ENCODE results near the gene CRHR1.

Gene CRHR1

GRCh38 chr17:45851022-45851421 lies 66.9 kb downstream of the CRHR1 start:
- no peak for TF ChIP-seq CTCF (IDR thresholded peaks at IDR 0.05; ENCODE audit: low read depth, low read length)
- no peak for DNase-seq (ENCODE audit: low read depth, low spot score)
- in situ Hi-C loops (cut with HindIII; ENCODE audit: low sequenced_read_pairs): no loop called here
- H3K4me3 ChIP-seq (ENCODE audit: low read depth, low read length): no peak overlapping the region

- no peak for TF ChIP-seq CTCF (IDR thresholded peaks at IDR 0.05; ENCODE audit: low read depth, low read length)
- in situ Hi-C loops (cut with HindIII; ENCODE audit: low sequenced_read_pairs): no loop called here
- H3K4me3 ChIP-seq (ENCODE audit: low read depth, low read length): no peak overlapping the region
- no peak for DNase-seq (ENCODE audit: low read depth, low spot score)
Measured at GRCh38 chr17:45851464-45851863, 67.3 kb downstream of the CRHR1 start.

GRCh38 chr17:45851873-45852272 lies 67.8 kb downstream of the CRHR1 start:
- H3K4me3 ChIP-seq (ENCODE audit: low read depth, low read length): no peak overlapping the region
- no peak for TF ChIP-seq CTCF (IDR thresholded peaks at IDR 0.05; ENCODE audit: low read depth, low read length)
- DNase-seq (ENCODE audit: low read depth, low spot score): no peak
- in situ Hi-C loops (cut with HindIII; ENCODE audit: low sequenced_read_pairs): no loop called here

GRCh38 chr17:45852535-45853297 lies 68.6 kb downstream of the CRHR1 start:
- DNase-seq (ENCODE audit: low read depth, low spot score): peak; percentile 35
- TF ChIP-seq CTCF (IDR thresholded peaks at IDR 0.05; ENCODE audit: low read depth, low read length): peak; percentile 94
- in situ Hi-C loops (cut with HindIII; ENCODE audit: low sequenced_read_pairs): no loop called here
- H3K4me3 ChIP-seq (ENCODE audit: low read depth, low read length): no peak overlapping the region

- in situ Hi-C loops (cut with HindIII; ENCODE audit: low sequenced_read_pairs): no loop called here
- H3K4me3 ChIP-seq (ENCODE audit: low read depth, low read length): no peak overlapping the region
- no peak for TF ChIP-seq CTCF (IDR thresholded peaks at IDR 0.05; ENCODE audit: low read depth, low read length)
- no peak for DNase-seq (ENCODE audit: low read depth, low spot score)
Measured at GRCh38 chr17:45854209-45854608, 70.1 kb downstream of the CRHR1 start.

GRCh38 chr17:45855691-45856336 lies 71.7 kb downstream of the CRHR1 start:
- in situ Hi-C loops (cut with HindIII; ENCODE audit: low sequenced_read_pairs): no loop called here
- DNase-seq (ENCODE audit: low read depth, low spot score): no peak
- TF ChIP-seq CTCF (IDR thresholded peaks at IDR 0.05; ENCODE audit: low read depth, low read length): no peak
- no peak overlapping the region for H3K4me3 ChIP-seq (ENCODE audit: low read depth, low read length)
